ENCODE data around the gene MEST.
"Not testable (repeated sequence)": the region's sequence is repeated elsewhere in the genome, so short reads cannot be mapped to it uniquely, and the experiment has no call there.

Gene MEST, protein sequence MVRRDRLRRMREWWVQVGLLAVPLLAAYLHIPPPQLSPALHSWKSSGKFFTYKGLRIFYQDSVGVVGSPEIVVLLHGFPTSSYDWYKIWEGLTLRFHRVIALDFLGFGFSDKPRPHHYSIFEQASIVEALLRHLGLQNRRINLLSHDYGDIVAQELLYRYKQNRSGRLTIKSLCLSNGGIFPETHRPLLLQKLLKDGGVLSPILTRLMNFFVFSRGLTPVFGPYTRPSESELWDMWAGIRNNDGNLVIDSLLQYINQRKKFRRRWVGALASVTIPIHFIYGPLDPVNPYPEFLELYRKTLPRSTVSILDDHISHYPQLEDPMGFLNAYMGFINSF

DNA sequence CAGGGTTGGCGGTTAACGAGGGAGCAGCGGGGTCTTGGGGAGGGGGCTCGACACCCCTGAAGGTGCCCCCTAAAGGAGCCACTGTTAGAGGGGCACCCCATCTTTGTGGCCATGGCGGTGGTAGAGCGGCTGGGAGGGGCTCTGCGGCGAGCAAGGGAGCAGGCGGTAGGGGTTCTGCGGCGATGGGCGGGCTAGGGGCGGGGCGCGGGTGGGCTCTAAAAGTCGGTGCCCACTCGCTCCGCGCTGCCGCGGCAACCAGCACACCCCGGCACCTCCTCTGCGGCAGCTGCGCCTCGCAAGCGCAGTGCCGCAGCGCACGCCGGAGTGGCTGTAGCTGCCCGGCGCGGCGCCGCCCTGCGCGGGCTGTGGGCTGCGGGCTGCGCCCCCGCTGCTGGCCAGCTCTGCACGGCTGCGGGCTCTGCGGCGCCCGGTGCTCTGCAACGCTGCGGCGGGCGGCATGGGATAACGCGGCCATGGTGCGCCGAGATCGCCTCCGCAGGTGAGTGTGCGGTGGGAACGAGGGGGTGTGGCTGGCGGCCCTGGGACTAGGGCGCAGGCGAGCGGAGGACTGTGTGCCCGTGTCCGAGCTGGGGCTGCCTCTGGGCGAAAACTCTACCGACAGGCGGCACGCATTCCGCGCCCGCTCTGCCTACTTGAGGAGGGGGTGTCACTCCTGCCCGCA is at the start of gene MEST:
TSS of gene MEST (plus strand) at position 245 of the 682 bp plus-strand sequence. CDS start at position 474, 229 bp downstream.
- DNase-seq = no peak

DNA sequence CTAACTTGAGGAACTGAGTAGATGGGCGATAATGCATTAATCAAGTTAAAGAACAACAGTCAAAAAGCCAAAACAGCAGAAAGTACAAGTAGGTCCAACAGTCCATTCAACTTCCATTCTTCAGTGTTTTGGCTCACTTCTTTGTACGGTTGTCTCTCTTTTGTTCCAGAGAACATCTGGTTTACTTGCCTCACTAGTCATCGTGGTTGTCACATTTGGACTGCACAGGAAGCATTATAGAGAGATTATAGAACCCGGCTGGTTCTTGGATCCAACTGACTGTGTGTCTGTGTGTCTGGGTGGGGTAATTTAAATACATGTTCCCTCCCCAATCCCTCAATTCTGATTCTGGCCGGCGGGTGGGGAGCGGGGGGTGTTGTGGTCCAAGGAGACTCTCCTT is 49.3 kb upstream of the MEST start:
- no peak for DNase-seq

DNA sequence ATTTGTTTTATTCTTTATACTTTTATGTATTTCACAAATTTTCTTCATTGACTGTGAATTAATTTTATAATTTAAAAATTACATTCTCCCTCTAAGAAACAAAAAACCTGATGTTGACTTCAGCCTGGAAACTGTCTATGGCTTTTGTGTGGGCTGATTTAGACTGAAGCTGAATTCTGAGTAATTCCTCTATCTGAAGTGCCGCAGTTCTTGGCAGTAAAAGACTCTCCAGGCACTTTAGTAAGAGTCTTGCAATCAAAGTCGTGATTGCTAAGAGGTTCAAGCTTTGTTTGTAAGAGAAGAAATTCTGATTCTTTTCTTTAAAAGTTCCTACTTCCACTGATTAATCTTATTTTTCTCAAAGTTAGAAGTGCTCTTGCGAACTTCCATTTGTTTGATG is 47.7 kb upstream of the MEST start:
- no peak for DNase-seq

DNA sequence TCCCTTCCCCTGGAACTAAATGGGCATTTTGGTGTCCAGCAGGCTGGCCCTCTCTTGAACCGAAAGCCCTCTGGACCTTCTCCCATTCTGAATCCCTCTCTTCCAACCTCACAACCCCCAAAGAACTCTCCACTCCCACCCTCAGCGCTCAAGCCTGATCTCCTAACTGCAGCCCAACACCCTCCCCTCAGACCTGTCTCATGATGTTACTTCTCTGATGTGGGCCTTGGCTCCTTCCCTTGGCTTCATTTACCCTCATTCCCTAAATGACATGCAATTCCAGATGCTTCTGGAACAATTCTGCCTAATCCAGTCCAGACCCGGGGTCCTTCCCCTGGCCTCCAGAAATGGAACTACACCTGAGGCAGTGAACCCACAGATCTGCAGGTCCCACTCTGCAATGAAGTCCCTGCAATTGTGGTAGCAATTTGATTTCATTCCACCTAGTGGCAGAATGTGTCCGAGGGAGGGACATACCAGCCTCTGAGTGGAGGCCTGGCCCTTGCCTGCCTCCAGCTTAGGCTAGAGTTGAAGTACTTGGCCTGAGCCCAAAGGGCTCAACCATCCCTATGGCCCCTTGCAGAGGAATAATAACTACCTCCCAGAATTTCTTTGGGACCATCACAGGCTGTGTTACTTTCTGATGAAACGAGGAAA is 47.0 kb upstream of the MEST start:
- DNase-seq = no peak

DNA sequence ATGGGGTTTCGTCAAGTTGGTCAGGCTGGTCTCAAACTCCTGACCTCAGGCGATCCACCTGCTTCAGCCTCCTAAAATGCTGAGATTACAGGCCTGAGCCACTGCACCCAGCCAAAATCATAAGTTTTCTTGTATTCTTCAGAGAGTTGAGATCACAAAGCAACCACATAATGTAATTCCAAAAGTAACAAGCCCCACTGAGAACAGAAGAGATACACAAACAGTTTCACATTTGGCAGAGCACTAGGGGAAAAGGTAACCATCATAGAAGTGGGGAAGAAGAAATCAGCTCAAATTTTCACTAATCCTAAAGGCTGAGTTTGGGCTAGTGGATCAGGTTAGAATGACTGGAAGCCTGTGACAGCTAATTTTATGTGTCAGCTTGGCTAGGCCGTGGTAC is 45.6 kb upstream of the MEST start:
- no peak for DNase-seq

DNA sequence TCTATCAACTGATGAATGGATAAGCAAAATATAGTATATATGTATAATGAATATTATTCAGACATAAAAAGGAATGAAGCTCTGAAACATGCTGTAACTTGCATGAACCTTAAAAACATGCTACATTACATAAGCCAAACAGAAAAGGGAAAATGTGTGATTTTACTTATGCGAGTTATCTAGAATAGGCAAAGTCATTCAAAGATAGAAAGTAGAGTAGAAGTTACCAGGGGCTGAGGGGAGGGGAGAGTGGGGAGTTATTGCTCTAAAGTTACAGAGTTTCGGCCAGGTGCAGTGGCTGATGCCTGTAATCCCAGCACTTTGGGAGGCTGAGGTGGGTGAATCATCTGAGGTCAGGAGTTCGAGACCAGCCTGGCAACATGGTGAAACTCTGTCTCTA is 40.5 kb upstream of the MEST start:
- not testable (repeated sequence) for DNase-seq

DNA sequence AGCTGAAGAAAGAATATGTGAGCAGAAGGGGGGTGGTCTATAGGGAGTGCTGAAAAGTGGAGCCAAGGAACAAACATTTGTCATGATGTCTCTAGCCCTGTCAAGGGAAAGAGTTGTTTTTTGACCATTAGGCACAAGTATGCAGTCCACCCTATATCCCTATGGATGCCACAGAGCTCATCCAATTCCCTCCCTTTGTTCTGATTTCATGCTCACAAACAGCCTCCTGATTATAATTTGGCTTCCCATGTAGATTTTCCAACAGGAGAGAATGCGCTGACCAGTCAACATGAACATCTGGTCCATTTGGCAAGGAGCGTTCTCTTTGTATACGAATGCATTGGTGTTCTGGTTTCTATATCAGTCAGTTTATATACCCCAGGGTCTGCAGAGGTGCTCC is 38.9 kb upstream of the MEST start:
- no peak for DNase-seq

DNA sequence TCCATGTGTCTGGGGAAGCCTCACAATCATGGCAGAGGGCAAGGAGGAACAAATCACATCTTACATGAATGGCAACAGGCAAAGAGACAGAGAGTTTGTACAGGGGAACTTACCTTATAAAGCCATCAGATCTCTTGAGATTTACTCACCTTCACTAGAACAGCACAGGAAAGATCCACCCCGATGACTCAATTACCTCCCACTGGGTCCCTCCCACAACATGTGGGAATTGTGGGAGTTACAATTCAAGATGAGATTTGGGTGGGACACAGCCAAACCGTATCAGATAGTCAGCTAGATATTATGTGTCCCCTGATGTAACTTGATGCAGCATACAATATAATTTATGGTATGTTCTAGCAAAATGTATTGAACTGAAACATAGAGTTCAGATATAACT is 36.9 kb upstream of the MEST start:
- no peak for DNase-seq

DNA sequence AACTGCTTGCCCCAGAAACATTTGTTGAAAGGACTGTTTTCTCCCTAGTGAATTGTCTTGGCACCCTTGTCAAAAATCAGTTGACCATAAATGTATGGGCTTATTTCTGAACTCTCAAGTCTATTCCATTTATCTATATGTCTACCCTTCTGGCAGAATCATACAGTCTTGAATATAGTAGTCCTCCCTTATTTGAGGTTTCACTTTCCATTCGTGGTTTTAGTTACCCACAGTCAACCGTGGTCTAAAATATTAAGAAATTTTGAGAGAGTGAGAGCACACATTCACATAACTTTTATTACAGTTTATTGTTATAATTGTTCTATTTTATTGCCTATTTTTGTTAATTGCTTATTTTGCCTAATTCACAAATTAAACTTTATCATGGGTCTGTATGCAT is 33.6 kb upstream of the MEST start:
- DNase-seq = peak; percentile 19

DNA sequence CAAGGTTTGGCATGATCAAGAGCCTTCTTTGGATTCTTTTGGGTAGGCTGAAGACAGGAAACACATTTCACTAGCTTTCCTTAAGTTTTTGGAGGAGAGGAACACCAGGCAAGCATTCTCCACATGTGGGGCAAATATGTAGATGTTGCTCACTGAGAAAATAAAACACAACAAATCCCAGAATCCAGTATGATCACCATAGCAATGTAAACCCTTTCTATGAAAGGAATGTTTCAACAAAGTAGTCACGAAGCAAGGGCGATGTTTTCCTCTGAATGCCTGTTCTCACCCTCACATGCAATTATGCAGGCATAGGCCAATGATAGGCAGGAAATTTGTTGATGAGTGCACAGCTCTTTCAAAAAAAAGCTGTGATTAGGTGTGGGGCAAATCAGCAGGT is 30.6 kb upstream of the MEST start:
- no peak for DNase-seq

DNA sequence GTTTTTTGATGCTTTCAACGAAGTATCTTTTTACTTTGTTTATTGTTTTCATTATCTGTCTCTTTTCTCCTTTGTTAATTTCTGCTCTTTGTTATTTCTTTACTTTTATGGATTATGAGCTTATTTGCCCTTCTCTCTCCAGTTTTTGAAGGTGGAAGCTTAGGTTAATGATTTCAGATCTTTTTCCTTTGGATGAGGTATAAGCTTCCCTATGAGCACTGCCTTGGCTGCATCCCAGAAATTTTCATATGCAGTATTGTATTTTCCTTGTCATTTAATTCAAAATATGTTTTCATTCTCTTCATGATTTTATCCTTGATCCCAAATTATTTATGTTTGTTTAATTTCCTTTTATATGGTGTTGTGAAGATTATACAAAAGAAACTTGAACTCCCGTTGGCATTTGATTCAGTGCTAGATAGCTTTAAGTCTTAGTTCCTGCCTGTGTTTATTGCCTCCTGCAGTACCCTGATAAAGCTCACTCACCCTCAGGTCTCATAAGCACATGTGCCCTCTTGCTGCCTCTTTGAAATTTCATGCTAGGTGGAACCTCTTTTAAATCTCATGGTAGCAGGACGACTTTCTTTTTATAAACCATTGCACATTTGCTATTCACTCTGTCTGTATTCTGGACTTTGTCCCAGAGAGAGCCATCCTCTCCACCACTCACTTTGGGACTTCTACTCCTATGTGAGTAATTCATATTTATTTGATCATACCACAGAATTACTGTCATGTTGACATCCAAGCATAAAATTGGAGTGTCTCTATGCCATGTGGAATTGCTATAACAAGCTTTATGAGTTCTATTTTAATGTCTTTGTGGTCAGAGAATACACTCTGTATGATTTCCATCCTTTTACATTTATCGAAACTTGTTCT is 28.1 kb upstream of the MEST start:
- no peak for DNase-seq

DNA sequence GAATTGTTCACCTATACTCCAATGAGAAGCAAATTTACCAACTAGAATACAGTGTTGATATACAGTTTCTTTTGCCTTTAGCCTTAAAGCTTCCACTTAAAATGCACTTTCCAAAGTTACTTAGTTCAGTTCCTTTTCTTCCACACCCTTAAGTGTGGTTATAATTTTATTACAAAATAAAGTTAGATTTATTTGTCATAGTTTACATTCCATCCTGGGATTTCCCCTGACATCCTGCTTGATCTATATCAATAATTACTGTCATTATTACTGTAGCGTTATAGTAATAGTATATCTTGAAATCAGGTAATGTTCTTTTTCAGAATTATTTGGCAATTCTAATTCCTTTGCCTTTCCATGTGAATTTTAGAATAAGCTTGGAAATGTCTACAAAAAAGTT is 23.3 kb upstream of the MEST start:
- no peak for DNase-seq

DNA sequence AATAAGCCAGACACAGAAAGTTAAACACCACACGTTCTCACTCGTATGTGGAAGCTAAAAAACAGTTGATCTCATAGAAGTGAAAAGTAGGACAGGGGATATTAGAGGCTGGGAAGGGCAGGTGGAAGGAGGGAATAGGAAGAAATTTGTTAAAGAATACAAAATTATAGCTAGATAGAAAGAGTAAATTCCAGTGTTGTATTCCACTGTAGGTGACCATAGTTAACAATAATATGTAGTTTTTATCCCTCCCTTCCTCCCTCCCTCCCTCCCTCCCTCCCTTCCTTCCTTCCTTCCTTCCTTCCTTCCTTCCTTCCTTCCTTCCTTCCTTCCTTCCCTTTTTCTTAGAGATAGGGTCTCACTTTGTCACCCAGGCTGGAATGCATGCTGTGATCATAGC is 19.9 kb upstream of the MEST start:
- DNase-seq = no peak

DNA sequence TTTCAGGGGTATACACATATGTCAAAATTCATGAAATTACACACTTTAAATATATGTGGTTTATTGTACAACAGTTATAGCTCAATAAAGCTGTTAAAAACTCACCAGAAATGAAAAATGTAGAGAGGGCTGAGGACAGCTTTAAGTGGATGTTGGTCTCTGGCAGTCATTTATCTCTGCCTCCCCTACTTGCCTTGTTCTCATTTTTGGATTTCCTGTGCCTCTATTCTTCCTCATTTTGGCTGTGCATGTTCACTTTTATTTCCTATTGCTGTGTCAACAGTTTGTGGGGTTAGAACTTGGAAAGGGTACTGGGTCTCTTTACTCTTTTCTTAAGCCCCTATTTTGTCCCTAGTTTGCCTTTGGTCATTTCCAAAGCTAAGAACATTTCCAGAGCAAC is 18.6 kb upstream of the MEST start:
- DNase-seq = no peak

DNA sequence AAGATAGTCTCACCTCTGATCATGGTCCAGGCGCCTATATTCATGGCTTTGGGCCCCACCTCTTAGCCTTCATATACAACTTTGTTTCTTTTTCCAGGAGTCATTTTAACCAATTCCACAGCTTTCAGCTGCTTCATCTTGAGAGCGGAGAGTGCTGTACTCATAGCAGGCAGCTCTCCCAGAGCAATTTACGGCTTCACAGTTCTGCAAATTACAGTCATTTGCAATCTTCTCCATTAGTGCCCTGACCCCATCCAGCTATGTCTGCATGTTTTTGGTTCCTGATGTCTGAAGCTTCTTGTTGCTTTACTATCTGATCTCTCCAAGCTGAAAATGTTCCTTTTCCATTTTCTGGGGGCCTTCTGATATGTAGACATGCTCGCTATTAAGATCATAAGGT is 18.0 kb upstream of the MEST start:
- DNase-seq = no peak

DNA sequence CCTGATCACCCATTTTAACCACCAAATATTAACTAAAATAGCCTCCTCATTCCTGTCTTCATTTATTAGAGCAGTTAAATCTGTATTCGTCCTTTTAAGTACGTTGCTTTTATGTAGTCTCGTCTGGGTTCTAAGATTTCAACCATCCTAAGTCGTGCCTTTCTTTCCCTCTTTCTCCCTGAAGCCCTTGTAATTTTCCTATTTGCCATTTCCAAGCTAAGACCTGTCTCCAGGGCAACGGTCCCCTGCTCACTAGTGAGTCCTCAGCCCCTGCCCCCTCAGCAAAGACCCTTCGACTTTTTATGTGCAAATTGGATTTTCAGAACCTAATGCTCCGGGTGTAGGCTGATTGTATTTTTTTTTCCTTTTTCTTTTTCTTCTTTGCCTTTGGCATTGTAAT is 16.1 kb upstream of the MEST start:
- DNase-seq = no peak

DNA sequence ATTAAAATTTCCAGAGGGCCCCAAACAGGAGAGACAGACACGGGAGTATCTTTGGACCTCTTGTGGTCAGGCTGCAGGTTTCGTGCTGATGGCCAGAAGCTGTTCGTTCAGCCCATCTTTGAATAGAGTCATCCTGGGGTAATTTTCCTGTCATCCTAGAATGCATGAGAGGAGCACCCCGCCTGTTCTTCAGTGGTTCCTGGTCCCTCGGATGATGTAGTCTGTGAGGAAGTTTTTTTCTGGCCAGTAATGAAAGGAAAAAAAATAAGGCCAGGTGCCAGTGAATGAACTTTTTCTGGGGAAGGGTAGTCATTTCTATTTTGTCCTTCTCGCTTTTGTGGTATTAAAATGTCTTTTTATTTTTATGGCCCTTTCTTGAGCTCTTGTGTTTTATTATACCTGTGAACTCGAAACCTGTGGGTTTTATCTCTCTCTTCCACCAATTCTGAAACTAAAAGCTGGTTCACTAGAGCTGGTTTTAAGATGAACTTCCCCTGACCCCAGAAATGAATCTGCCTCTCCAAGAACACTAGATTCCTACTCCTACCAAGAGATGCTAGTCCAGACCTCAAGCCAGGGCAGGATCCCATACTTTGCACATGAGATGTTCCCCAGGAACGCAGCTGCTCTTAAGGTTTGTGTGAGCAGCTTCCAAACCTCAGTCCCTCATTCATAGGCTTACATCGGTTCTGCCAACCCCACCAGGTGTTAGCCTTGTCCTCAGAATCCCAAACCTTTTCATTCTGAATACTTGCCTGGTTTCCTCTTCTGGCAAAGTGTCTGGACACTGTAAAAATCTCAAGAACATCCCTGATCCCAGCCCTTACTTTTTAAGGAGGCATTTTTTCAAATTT is 15.4 kb upstream of the MEST start:
- DNase-seq = no peak

DNA sequence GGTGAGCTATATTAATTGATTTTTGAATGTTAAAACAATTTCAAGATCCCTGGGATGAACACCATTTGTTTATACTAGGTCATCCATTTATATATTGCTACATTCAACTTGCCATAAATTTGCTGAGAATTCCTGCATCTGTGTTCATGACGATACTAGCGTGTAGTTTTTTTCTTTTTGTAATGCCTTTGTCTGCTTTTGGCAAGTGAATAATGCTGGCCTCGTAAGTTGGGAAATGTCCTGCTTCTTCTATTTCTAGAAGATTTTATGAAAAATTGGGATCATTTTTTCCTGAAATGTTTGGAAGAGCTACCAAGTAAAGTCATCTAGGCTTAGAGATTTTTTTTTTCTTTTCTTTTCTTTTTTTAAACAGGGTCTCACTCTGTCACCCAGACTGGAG is 12.9 kb upstream of the MEST start:
- DNase-seq = no peak

DNA sequence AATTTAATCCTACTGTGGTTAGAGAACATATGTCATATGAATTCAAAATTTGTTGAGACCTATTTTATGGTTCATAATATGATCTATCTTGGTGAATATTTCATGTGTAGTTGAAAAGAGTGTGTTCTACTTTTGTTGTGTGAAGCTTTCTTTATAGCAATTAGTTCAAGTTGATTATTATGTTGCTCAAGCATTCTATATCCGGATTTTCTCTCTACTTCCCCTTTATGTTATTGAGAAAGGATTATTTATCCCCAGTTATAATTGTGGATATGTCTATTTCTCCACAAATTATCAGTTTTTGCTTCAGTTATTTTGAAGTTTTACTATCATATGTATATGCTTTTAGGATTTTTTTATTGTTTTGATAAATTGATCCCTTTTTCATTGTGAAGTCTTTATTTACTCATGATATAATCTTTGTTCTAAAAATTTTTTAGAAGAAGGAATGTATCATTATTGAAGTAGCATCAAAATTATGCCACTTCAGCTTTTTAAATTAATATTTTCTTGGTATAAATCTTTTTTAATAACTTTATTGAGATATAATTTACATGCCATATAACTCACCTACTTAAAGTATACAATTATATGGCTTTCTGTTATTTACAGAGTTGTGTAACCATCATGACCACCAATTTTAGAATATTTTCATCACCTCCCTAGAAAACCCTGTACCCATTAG is 12.0 kb upstream of the MEST start:
- DNase-seq = no peak

DNA sequence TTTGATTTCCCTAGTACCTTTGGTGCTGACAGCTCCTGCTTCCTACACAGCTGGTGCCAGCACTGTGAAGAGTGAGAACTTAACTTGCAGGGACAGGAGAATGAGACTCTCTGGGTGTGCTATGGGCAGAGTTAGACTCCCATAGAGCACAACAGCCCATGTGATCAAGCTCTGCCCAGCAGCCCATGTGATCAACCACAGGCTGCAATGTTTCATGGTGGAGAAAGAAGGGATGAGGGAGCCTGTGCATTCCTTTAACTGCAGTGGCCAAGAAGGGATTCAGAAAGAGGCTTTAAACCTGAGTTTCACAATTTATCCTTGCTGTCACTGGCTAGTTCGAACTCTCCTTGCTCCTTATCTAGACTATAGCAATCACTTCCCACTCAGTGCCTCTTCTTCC is 10.0 kb upstream of the MEST start:
- no peak for DNase-seq

DNA sequence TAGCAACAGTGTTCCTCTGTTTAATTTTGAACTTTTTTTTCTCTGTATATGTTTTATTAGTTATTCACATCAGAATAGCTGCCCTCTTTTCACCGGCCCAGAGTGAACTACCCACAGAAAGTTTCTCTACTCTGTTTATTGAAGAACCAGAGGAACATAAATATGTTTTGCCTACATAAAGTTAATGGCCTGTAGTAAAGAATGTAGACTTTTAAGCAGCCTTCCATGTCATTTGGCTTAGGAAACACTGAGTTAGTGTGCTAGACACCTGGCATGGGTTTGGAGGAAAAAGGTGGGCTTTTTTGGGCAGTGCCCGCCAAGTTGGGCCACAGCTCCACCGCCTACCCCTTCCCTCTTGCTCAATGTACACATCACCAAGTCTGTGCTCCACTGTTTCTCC is 8.9 kb upstream of the MEST start:
- DNase-seq = no peak

DNA sequence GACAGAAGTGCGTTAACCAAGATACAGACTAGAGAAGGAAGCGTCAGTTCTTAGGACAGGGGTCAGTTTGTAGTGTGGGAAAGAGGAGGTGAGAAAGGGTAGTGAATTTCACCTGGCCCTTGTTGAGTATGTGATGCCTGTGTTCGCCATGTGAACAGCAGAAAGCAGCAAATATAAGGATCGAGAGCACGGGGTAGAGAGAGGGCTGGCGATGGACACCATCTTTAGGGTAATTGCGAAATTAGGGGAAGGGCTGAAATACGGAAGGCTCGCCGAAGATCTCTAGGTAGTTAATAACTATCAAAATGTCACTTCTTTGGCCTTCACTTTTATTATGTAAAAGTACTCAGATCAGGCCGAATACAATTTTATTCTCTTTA is 6.2 kb upstream of the MEST start:
- no peak for DNase-seq

All from CD4-positive, alpha-beta T cell treated with Interleukin-17A for 1 hour (primary cell).